Subcutaneous abdominal adipose tissue (tissue), 5 donors: ENCODE results near the gene ERBB4.

Source experiments
- H3K27ac ChIP-seq: one replicate; pipeline ENCODE4 v1.7.0; 2013; ENCODE audit warnings: low read depth, mild to moderate bottlenecking, inconsistent platforms, low read length, moderate library complexity
- H3K27me3 ChIP-seq, 5 donors: one replicate each; pipeline ENCODE4 v1.7.0; 2013; ENCODE audit warnings: low read length in 5 of 5, inconsistent platforms in 1 of 5; ENCODE audit not compliant: control insufficient read depth in 5 of 5, insufficient read depth in 4 of 5
- H3K36me3 ChIP-seq, 5 donors: one replicate each; pipeline ENCODE4 v1.7.0; 2013; ENCODE audit warnings: low read length in 5 of 5; ENCODE audit not compliant: control insufficient read depth in 5 of 5, insufficient read depth in 5 of 5
- H3K4me1 ChIP-seq, 5 donors: one replicate each; pipeline ENCODE4 v1.7.0; 2013; ENCODE audit warnings: low read length in 5 of 5, mild to moderate bottlenecking in 3 of 5, moderate library complexity in 1 of 5; ENCODE audit not compliant: control insufficient read depth in 5 of 5, insufficient read depth in 5 of 5
- H3K4me3 ChIP-seq, 5 donors: one replicate each; pipeline ENCODE4 v1.7.0; 2013; ENCODE audit warnings: low read length in 5 of 5, low read depth in 1 of 5
- H3K9ac ChIP-seq, 5 donors: one replicate each; pipeline ENCODE4 v1.7.0; 2013; ENCODE audit warnings: low read length in 5 of 5, mild to moderate bottlenecking in 4 of 5, moderate library complexity in 3 of 5
- H3K9me3 ChIP-seq, 5 donors: one replicate each; pipeline ENCODE4 v1.7.0; 2013; ENCODE audit warnings: low read length in 5 of 5; ENCODE audit not compliant: control insufficient read depth in 5 of 5
- donor health status: healthy.
- donor health status: healthy.
- donor health status: healthy.
- donor health status: healthy.
- donor health status: healthy.

ERBB4 gene

DNA sequence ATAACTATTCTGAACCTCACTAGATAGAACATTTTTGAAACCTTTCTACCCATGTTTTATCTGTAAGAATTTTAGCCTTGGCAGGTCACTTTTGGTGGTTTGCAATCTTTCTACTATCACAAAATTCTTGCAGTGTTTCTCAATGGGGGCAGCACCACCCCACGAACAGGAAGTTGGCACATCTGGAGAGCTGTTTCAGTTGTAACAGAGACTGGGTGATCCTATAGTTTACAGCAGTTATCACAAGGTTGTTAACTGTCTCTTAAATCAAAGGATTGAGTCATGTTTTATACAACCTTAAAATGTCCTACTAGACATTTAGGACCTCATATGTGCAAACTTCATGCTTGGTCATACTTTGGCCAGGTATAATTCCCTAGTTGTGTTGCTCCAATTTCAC is 829.2 kb downstream of the ERBB4 start:
- Histone ChIP-seq H3K4me3 (no peak overlapping the region), H3K27ac (no peak overlapping the region), H3K9me3 (no peaks in the 10 kb centered on the region), H3K27me3 (no peaks in the 10 kb centered on the region), H3K36me3 (no peaks in the 10 kb centered on the region), H3K9ac (no peak overlapping the region), H3K4me1 (no peaks in the 10 kb centered on the region)

DNA sequence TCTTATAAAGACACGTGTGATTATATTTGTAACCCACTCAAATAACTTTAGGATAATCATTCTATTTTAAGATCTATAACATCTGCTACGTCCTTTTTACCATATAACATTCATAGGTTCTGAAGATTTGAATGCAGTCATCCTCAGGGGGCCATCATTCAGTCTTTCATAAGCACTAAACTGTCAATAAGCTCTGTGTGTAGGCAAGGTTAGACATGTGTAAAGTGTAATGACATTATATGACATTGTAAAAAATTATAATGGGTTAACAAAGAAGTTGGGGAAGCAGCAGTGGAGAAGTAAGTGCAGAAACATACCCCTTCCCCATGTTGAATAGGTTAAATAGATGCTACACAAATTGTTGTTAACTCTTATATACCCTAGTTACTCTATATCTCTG is 845.9 kb downstream of the ERBB4 start:
- H3K4me3 ChIP-seq: no peak overlapping the region

DNA sequence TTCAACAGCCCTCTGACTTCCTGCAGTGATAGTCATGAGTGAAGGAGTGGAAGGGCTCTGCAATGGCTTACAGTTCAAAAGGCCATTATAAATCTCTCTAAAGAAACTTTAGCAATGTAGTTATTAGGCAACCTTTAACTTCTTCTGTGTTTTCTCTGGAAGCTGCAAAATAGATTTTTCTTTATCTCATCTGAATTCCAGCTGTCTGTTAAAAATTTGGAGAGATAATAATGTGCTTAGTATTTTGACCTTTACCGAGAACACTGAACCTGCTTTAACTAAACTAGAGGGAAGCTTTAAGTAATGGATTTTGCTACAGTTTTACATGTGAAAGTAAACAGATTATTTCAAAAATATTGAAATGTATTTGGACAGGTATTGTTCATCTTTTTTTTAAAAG is 847.9 kb downstream of the ERBB4 start:
- Histone ChIP-seq H3K9me3 (peaks cover 0 to 7% (median 0%) of the 10 kb centered on the region in 5 donors), H3K27me3 (no peaks in the 10 kb centered on the region), H3K4me1 (no peaks in the 10 kb centered on the region), H3K36me3 (peaks cover 0 to 9% (median 0%) of the 10 kb centered on the region in 5 donors), H3K27ac (no peak overlapping the region), H3K4me3 (no peak overlapping the region), H3K9ac (no peak overlapping the region)

More for the DNA sequence above, 845.9 kb downstream of the ERBB4 start:
- Histone ChIP-seq H3K27me3 (no peaks in the 10 kb centered on the region), H3K27ac (no peak overlapping the region), H3K9me3 (peaks cover 0 to 2% (median 0%) of the 10 kb centered on the region in 5 donors), H3K36me3 (peaks cover 0 to 4% (median 0%) of the 10 kb centered on the region in 5 donors), H3K9ac (no peak overlapping the region), H3K4me1 (no peaks in the 10 kb centered on the region)

DNA sequence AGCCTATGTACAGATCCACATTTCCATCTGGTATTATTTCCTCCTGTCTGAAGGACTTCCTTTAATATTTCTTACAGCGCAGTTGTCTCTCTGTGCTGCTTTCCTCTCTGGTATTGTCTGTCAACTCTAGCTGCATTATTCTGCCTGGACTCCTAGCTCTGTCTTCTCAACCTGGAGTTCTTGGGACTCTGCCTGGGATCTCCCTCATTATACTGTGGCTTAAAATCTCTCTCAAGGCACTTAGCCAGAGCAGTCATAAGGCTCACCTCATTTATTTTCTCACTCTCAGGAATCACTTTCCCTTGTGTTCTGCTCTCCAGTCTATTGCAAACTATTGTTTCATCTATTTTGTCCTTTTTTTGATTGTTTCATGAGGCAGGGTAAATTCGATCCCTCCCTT is 850.4 kb downstream of the ERBB4 start:
- no peak overlapping the region for H3K9ac ChIP-seq
- no peaks in the 10 kb centered on the region for H3K4me1 ChIP-seq
- peaks cover 4 to 17% (median 10%) of the 10 kb centered on the region in 5 donors for H3K9me3 ChIP-seq
- no peak overlapping the region for H3K27ac ChIP-seq
- H3K4me3 ChIP-seq: no peak overlapping the region
- peaks cover 0 to 9% (median 0%) of the 10 kb centered on the region in 5 donors for H3K36me3 ChIP-seq
- H3K27me3 ChIP-seq: no peaks in the 10 kb centered on the region

DNA sequence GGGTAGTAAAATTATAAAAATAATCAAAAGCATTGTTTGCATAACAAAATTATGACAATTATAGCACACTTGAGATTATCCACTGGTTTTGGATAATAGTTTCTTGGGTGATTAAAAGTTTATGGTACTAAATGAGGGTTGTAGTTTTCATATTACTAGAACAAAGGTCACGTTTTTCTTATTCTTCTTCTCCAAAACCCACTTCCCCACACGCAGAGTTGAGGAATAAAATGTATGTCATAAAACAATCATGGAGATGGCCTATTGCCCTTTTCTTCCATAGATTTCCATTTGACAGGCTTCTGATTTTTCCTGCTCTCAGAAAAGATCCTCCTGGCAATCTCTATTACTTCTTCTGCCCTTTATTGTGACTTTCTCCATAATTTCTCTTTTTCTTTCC is 863.9 kb downstream of the ERBB4 start:
- peaks cover 0 to 3% (median 0%) of the 10 kb centered on the region in 5 donors for H3K36me3 ChIP-seq

DNA sequence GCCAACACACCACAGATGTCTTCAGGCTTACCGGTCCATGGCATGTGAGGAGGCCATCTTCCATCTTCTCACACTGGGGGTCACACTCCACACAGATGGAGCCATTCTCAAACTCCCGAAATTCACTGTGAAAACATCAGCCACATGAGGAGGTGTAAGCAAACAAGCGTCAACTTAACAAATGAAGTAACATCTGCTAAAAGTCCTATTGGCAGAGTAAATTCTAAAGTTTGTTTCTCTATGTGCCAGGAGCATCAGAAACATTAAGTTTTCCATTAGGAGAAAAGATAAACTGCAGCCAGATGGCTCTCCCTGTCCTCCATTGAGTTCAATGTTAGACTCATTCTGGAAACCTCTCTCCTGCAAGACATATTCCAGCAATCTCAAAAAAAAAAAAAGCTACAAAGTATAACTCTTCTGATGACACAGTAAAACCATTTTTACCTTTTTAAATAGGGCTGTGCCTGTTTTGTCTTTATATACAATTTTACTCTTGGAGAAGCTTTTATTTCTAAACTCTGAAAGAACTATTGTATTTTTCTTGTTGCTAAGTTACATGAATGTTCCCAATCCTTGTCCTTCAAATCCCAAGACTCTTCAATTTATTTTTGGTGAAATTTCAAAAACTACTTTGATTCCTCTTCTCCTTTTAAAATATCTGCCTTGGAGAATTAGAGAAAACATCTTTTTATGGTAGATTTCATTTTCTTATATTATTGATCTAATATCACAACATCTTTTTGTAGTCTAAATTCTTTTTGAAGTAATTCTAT is 865.3 kb downstream of the ERBB4 start:
- Histone ChIP-seq H3K27ac (no peak overlapping the region), H3K9ac (no peak overlapping the region), H3K4me3 (no peak overlapping the region)

More for the DNA sequence above, 863.9 kb downstream of the ERBB4 start:
- H3K27me3 ChIP-seq: no peaks in the 10 kb centered on the region
- no peak overlapping the region for H3K9ac ChIP-seq
- no peak overlapping the region for H3K4me3 ChIP-seq
- H3K4me1 ChIP-seq: no peaks in the 10 kb centered on the region
- peaks cover 0 to 3% (median 0%) of the 10 kb centered on the region in 5 donors for H3K9me3 ChIP-seq
- no peak overlapping the region for H3K27ac ChIP-seq

DNA sequence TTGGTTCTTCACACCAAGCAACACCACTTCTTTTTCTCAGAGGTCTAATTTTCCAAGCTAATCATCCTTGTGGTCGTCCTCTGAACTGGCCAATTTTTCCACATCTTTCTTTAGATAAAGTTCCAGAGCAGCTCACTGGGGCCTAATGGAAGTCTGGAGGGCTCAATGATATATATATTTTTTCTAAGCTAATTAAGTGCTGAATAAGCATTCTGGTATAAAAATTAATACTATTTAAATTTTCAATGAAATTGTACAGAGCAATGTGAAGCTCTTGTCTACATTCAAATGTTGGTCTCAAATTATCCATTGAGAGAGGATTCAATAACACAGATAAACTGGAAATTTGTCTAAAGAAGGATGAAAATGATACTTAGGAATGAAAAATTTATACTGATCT is 866.6 kb downstream of the ERBB4 start:
- no peak overlapping the region for H3K9ac ChIP-seq
- H3K36me3 ChIP-seq: peaks cover 0 to 3% (median 0%) of the 10 kb centered on the region in 5 donors
- H3K9me3 ChIP-seq: no peaks in the 10 kb centered on the region
- no peak overlapping the region for H3K27ac ChIP-seq
- no peaks in the 10 kb centered on the region for H3K27me3 ChIP-seq
- no peaks in the 10 kb centered on the region for H3K4me1 ChIP-seq
- H3K4me3 ChIP-seq: no peak overlapping the region

More for the DNA sequence above, 865.3 kb downstream of the ERBB4 start:
- H3K4me1 ChIP-seq: no peaks in the 10 kb centered on the region
- H3K36me3 ChIP-seq: peaks cover 0 to 3% (median 0%) of the 10 kb centered on the region in 5 donors
- H3K27me3 ChIP-seq: no peaks in the 10 kb centered on the region
- H3K9me3 ChIP-seq: no peaks in the 10 kb centered on the region

DNA sequence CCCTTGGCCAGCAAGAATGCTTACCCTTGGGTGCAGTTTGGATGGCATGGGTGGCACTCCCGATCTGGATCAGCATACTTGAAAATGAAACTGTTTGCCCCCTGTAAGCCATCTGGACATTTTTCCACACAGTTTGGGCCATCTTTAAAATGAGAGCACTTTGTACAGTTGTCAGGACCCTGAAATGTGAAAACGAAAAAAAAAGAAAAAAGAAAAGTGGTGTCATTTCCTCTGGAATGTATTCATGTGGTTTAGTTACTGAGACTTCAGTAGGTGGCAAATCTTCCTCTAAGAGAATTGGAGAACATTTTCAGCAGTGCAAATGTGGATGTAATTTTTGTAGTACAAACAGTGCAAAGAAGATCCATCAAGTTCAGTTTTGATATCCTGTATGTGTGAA is 873.3 kb downstream of the ERBB4 start:
- no peaks in the 10 kb centered on the region for H3K9me3 ChIP-seq
- H3K36me3 ChIP-seq: peaks cover 0 to 3% (median 0%) of the 10 kb centered on the region in 5 donors
- H3K27me3 ChIP-seq: no peaks in the 10 kb centered on the region
- H3K9ac ChIP-seq: no peak overlapping the region
- no peak overlapping the region for H3K4me3 ChIP-seq
- no peak overlapping the region for H3K27ac ChIP-seq
- no peaks in the 10 kb centered on the region for H3K4me1 ChIP-seq

DNA sequence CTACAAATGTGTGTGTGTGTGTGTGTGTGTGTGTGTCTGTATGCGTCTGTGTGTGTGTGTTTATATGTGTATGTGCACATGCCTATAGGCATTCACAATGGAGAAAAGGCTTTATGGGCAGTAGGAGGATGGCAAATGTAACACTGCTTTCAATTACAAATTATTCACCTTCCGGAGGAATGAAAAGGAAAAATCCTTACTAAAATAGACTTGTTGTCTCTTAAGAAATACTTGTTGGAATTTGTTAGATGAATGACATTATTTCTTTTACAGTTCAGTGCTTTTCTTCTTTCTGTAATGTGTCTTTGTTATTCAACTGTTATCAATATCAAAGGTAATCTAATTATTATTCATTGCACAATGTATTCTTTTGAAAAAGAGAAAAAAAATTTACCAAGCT is 874.3 kb downstream of the ERBB4 start:
- Histone ChIP-seq H3K27me3 (no peaks in the 10 kb centered on the region), H3K27ac (no peak overlapping the region), H3K36me3 (no peaks in the 10 kb centered on the region), H3K4me3 (no peak overlapping the region), H3K9ac (no peak overlapping the region), H3K4me1 (no peaks in the 10 kb centered on the region), H3K9me3 (no peaks in the 10 kb centered on the region)

DNA sequence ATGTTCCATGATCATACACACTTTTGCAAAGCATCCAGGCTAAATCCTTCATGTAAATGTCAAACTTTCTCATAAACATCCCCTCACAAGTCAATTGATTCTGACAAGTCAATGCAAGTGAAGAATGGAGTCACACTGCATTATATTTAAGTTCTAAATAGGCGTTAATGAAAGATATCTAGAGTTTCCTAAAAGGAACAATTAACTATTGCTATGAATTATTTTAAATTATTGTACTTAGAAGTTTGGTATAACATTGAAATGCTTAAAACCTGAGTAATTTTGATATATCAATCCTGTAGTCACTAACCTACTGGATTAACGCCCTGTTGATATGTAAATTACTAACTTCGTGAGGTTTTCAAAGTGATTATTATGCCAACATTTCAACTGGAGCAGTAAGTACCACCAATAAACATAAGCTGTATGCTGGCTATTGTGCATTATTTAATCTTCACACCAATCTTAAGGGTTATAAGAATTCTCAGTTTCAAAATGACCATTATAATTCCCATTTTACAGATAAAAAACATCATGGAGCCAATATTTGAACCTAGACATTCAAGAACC is 884.3 kb downstream of the ERBB4 start:
- H3K4me1 ChIP-seq: no peaks in the 10 kb centered on the region
- H3K27ac ChIP-seq: no peak overlapping the region
- no peaks in the 10 kb centered on the region for H3K36me3 ChIP-seq
- H3K4me3 ChIP-seq: no peak overlapping the region
- no peaks in the 10 kb centered on the region for H3K9me3 ChIP-seq
- H3K9ac ChIP-seq: no peak overlapping the region
- H3K27me3 ChIP-seq: no peaks in the 10 kb centered on the region
